Measurements from ENCODE around the gene UNK. TPM values are rescaled to one million over a fixed set of nuclear protein-coding genes. Genes with fewer than 3 reads are reported as not detected.

Gene UNK
- total and polyA plus RNA-seq, 2 experiments from 2014 or later = 35.9 to 37.8 TPM

GRCh38 chr17:75803883-75804282 is 19.3 kb downstream of the UNK start:
- H3K9me3 ChIP-seq (ENCODE audit: low read depth) = no peaks in the 10 kb centered on the region
- H3K27me3 ChIP-seq = no peaks in the 10 kb centered on the region
- no peak overlapping the region for H3K27ac ChIP-seq
- H3K4me1 ChIP-seq (ENCODE audit: low read depth) = peaks cover 9% of the 10 kb centered on the region
- H3K36me3 ChIP-seq = peaks cover 3% of the 10 kb centered on the region
- DNase-seq (ENCODE audit: low read depth in 1 of 2, low spot score in 1 of 2) = no peak
- no peak for TF ChIP-seq CTCF (IDR thresholded peaks at IDR 0.05; ENCODE audit: low read depth, low read length)
- H3K4me3 ChIP-seq = no peak overlapping the region

GRCh38 chr17:75806822-75807500 is 22.4 kb downstream of the UNK start:
- Histone ChIP-seq H3K9me3 (ENCODE audit: low read depth) (no peaks in the 10 kb centered on the region), H3K27ac (peak overlapping the region; percentile 57), H3K4me1 (ENCODE audit: low read depth) (peaks cover 14% of the 10 kb centered on the region), H3K4me3 (no peak overlapping the region), H3K36me3 (peaks cover 13% of the 10 kb centered on the region), H3K27me3 (no peaks in the 10 kb centered on the region)
- DNase-seq (ENCODE audit: low read depth in 1 of 2, low spot score in 1 of 2) = no peak
- TF ChIP-seq CTCF (IDR thresholded peaks at IDR 0.05; ENCODE audit: low read depth, low read length) = no peak

- H3K36me3 ChIP-seq = peaks cover 22% of the 10 kb centered on the region
- no peaks in the 10 kb centered on the region for H3K27me3 ChIP-seq
- no peaks in the 10 kb centered on the region for H3K9me3 ChIP-seq (ENCODE audit: low read depth)
- TF ChIP-seq CTCF (IDR thresholded peaks at IDR 0.05; ENCODE audit: low read depth, low read length) = no peak
- H3K4me1 ChIP-seq (ENCODE audit: low read depth) = peaks cover 14% of the 10 kb centered on the region
- peak overlapping the region; percentile 90 for H3K27ac ChIP-seq
- no peak for DNase-seq (ENCODE audit: low read depth in 1 of 2, low spot score in 1 of 2)
- H3K4me3 ChIP-seq = no peak overlapping the region
Measured at GRCh38 chr17:75807861-75808260, 23.3 kb downstream of the UNK start.

- H3K4me3 ChIP-seq = no peak overlapping the region
- peaks cover 14% of the 10 kb centered on the region for H3K4me1 ChIP-seq (ENCODE audit: low read depth)
- H3K27ac ChIP-seq = peak overlapping the region; percentile 90
- H3K27me3 ChIP-seq = no peaks in the 10 kb centered on the region
- TF ChIP-seq CTCF (IDR thresholded peaks at IDR 0.05; ENCODE audit: low read depth, low read length) = no peak
- peaks cover 24% of the 10 kb centered on the region for H3K36me3 ChIP-seq
- H3K9me3 ChIP-seq (ENCODE audit: low read depth) = no peaks in the 10 kb centered on the region
- DNase-seq (ENCODE audit: low read depth in 1 of 2, low spot score in 1 of 2) = no peak
Measured at GRCh38 chr17:75808549-75808904, 23.9 kb downstream of the UNK start.

GRCh38 chr17:75808905-75809621 is 24.5 kb downstream of the UNK start:
- Histone ChIP-seq H3K27ac (peak overlapping the region; percentile 90), H3K4me3 (no peak overlapping the region), H3K9me3 (ENCODE audit: low read depth) (no peaks in the 10 kb centered on the region), H3K4me1 (ENCODE audit: low read depth) (peaks cover 14% of the 10 kb centered on the region), H3K36me3 (peaks cover 30% of the 10 kb centered on the region), H3K27me3 (no peaks in the 10 kb centered on the region)
- peak; percentile 46 to 77 for DNase-seq (ENCODE audit: low read depth in 1 of 2, low spot score in 1 of 2)
- TF ChIP-seq CTCF (IDR thresholded peaks at IDR 0.05; ENCODE audit: low read depth, low read length) = no peak
